ENCODE data around the gene NUP205.
"Not testable (repeated sequence)": the region's sequence is repeated elsewhere in the genome, so short reads cannot be mapped to it uniquely, and the experiment has no call there.

The NUP205 gene

GRCh38 chr7:135661311-135662122 is 103.8 kb downstream of the NUP205 start:
- no peak overlapping the region for H3K27ac ChIP-seq (ENCODE audit: low read length)
- no peaks in the 10 kb centered on the region for H3K9me3 ChIP-seq (ENCODE audit: control insufficient read depth, low read depth, low read length)
- H3K4me1 ChIP-seq (ENCODE audit: control insufficient read depth, low read depth, low read length), result no peaks in the 10 kb centered on the region
- peak overlapping the region; percentile 100 for H3K4me3 ChIP-seq (ENCODE audit: low read length)
- no peaks in the 10 kb centered on the region for H3K36me3 ChIP-seq (ENCODE audit: control insufficient read depth, low read depth, low read length)
- no peaks in the 10 kb centered on the region for H3K27me3 ChIP-seq (ENCODE audit: control insufficient read depth, insufficient read depth, low read length)
- H3K9ac ChIP-seq (ENCODE audit: low read length), result peak overlapping the region; percentile 59

DNA sequence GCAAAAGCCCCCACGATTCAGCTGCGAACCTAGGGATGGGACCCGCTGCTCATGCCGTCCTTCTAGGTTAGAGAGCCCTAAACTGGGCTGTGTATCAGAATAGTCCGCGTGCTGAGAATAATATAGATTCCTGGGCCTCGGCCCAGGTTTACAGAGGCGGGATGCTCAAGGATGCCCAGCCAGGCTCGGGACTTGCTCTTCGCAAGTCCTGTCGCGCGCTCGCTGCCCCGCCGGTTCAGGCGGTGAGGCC is 104.3 kb downstream of the NUP205 start:
- Histone ChIP-seq H3K9me3 (ENCODE audit: control insufficient read depth, low read depth, low read length) (no peaks in the 10 kb centered on the region), H3K9ac (ENCODE audit: low read length) (peak overlapping the region; percentile 59), H3K27ac (ENCODE audit: low read length) (no peak overlapping the region), H3K4me3 (ENCODE audit: low read length) (peak overlapping the region; percentile 100), H3K27me3 (ENCODE audit: control insufficient read depth, insufficient read depth, low read length) (no peaks in the 10 kb centered on the region), H3K4me1 (ENCODE audit: control insufficient read depth, low read depth, low read length) (no peaks in the 10 kb centered on the region), H3K36me3 (ENCODE audit: control insufficient read depth, low read depth, low read length) (no peaks in the 10 kb centered on the region)

DNA sequence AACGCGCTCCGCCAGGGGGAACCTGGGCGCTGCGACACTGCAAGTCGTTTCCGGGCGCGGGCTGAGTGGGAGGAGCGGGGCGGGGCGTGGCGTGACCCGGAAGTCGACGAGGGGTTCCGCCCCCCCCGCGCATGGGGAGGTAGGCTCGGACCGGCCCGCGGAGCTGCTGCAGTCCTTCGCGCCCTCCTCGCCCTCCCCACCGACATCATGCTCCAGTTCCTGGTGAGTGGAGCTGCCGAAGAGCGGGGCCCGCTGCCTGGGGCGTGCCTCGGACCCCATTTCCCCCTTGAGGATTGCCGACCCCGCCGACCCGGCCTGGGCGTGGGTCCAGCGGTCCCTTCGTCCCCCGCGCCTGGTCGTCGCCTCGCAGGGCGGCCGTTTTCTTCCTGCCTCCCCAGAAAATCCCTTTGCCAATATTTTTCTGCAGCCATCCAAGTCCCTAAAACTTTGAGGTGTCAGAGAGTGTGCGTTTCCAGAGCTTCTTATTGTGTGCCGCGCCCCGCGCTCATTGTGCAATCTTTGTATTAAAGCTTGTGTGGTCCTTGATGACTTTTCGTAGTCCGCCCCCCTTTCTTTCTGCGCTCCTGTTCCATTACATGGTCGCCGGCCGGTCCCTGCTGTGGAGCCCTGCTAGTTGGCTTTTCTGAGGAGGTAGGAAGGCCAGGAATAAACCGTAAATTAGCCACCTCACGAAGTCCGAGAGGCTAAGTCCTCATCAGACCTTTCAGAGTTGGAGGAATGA is 104.8 kb downstream of the NUP205 start, which contains the start of gene STMP1:
Gene STMP1 (plus strand): TSS at position 142 of the 742 bp plus-strand sequence.
- Histone ChIP-seq H3K27me3 (ENCODE audit: control insufficient read depth, insufficient read depth, low read length) (no peaks in the 10 kb centered on the region), H3K36me3 (ENCODE audit: control insufficient read depth, low read depth, low read length) (no peaks in the 10 kb centered on the region), H3K4me1 (ENCODE audit: control insufficient read depth, low read depth, low read length) (no peaks in the 10 kb centered on the region), H3K27ac (ENCODE audit: low read length) (peak within 1 kb of the TSS; percentile 80), H3K4me3 (ENCODE audit: low read length) (peak within 1 kb of the TSS; percentile 100), H3K9ac (ENCODE audit: low read length) (peak within 1 kb of the TSS; percentile 96), H3K9me3 (ENCODE audit: control insufficient read depth, low read depth, low read length) (no peaks in the 10 kb centered on the region)

DNA sequence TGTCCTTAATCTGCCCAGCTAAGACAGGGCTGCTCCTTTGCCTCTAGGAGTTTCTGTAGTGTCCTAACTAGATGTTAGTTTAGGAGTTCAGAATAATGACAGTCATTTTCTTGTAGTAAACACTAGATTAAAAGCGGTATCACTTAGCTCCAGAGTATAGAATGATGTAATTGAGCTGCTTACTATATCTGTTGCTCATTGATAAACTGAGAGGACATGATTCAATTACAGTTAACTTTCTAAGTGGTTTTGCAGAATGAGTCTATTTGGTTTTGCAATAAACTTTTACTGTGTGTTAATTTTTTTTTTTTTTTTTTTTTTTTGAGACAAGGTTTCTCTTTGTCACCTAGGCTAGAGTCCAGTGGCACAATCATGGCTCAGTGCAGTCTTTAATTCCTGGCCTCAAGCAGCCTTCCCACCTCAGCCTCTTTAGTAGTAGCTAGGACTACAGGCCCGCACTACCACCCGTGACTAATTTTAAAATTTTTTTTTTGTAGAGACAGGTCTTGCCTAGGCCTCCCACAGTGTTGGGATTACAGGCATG is 106.4 kb downstream of the NUP205 start:
- no peak overlapping the region for H3K4me3 ChIP-seq (ENCODE audit: low read length)
- no peaks in the 10 kb centered on the region for H3K4me1 ChIP-seq (ENCODE audit: control insufficient read depth, low read depth, low read length)
- no peaks in the 10 kb centered on the region for H3K36me3 ChIP-seq (ENCODE audit: control insufficient read depth, low read depth, low read length)
- H3K27ac ChIP-seq (ENCODE audit: low read length), result no peak overlapping the region
- no peak overlapping the region for H3K9ac ChIP-seq (ENCODE audit: low read length)
- no peaks in the 10 kb centered on the region for H3K27me3 ChIP-seq (ENCODE audit: control insufficient read depth, insufficient read depth, low read length)
- no peaks in the 10 kb centered on the region for H3K9me3 ChIP-seq (ENCODE audit: control insufficient read depth, low read depth, low read length)

GRCh38 chr7:135665042-135665441 is 107.3 kb downstream of the NUP205 start:
- Histone ChIP-seq H3K9me3 (ENCODE audit: control insufficient read depth, low read depth, low read length) (no peaks in the 10 kb centered on the region), H3K27ac (ENCODE audit: low read length) (no peak overlapping the region), H3K36me3 (ENCODE audit: control insufficient read depth, low read depth, low read length) (no peaks in the 10 kb centered on the region), H3K4me1 (ENCODE audit: control insufficient read depth, low read depth, low read length) (no peaks in the 10 kb centered on the region), H3K27me3 (ENCODE audit: control insufficient read depth, insufficient read depth, low read length) (no peaks in the 10 kb centered on the region), H3K9ac (ENCODE audit: low read length) (no peak overlapping the region), H3K4me3 (ENCODE audit: low read length) (no peak overlapping the region)

DNA sequence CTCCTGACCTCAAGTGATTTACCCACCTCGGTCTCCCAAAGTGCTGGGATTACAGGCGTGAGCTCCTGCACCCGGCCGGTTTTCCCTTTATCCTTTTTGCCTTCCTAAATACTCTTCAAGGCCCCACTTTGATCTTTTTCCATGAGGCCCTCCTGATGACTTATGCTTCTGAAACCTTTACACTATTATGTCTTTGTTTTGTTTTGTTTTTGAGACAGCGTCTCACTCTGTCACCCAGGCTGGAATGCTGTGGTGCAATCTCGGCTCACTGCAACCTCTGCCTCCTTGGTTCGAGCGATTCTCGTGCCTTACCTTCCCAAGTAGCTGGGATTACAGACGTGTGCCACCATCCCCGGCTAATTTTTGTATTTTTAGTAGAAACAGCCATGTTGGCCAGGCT is 108.4 kb downstream of the NUP205 start:
- H3K36me3 ChIP-seq (ENCODE audit: control insufficient read depth, low read depth, low read length), result no peaks in the 10 kb centered on the region

DNA sequence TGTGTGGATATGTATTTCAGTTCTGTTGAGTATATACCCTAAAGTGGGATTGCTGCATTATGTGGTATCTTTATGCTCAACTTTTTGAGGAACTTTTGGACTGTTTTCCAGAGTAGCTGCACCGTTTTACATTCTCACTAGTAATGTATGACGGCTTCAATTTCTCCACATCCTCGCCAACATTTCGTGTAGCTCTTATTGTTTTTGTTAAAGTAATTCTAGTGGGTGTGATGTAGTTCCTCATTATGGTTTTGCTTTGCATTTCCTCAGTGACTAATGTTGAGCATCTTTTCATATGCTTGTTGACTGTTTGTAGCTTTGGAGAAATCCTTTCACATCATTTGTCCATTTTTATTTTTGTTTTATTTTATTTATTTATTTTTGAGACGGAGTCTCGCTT is 109.1 kb downstream of the NUP205 start:
- Histone ChIP-seq H3K4me1 (ENCODE audit: control insufficient read depth, low read depth, low read length) (no peaks in the 10 kb centered on the region), H3K9ac (ENCODE audit: low read length) (no peak overlapping the region), H3K36me3 (ENCODE audit: control insufficient read depth, low read depth, low read length) (no peaks in the 10 kb centered on the region), H3K4me3 (ENCODE audit: low read length) (no peak overlapping the region), H3K27ac (ENCODE audit: low read length) (no peak overlapping the region), H3K27me3 (ENCODE audit: control insufficient read depth, insufficient read depth, low read length) (no peaks in the 10 kb centered on the region), H3K9me3 (ENCODE audit: control insufficient read depth, low read depth, low read length) (no peaks in the 10 kb centered on the region)

More for the DNA sequence above, 108.4 kb downstream of the NUP205 start:
- no peaks in the 10 kb centered on the region for H3K27me3 ChIP-seq (ENCODE audit: control insufficient read depth, insufficient read depth, low read length)
- H3K9ac ChIP-seq (ENCODE audit: low read length), result no peak overlapping the region
- H3K4me1 ChIP-seq (ENCODE audit: control insufficient read depth, low read depth, low read length), result no peaks in the 10 kb centered on the region
- H3K27ac ChIP-seq (ENCODE audit: low read length), result no peak overlapping the region
- H3K4me3 ChIP-seq (ENCODE audit: low read length), result no peak overlapping the region
- no peaks in the 10 kb centered on the region for H3K9me3 ChIP-seq (ENCODE audit: control insufficient read depth, low read depth, low read length)

DNA sequence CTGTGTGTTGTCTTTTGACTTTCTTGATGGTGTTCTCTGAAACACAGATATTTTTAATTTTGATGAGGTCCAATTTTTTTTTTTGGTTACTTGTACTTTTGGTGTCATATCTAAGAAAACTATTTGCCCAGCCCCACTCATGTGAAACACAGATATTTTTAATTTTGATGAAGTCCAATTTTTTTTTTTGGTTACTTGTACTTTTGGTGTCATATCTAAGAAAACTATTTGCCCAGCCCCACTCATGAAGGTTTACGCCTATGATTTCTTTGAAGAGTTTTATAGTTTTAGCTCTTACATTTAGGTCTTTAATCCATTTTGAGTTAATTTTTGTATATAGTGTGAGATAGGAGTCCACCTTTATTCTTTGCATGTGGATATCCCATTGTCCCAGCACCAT is 109.9 kb downstream of the NUP205 start:
- not testable (repeated sequence) for H3K9me3 ChIP-seq (ENCODE audit: control insufficient read depth, low read depth, low read length); H3K9ac ChIP-seq (ENCODE audit: low read length); H3K4me1 ChIP-seq (ENCODE audit: control insufficient read depth, low read depth, low read length); H3K27me3 ChIP-seq (ENCODE audit: control insufficient read depth, insufficient read depth, low read length); H3K36me3 ChIP-seq (ENCODE audit: control insufficient read depth, low read depth, low read length); H3K27ac ChIP-seq (ENCODE audit: low read length); H3K4me3 ChIP-seq (ENCODE audit: low read length)

GRCh38 chr7:135668852-135669395 is 111.2 kb downstream of the NUP205 start:
- not testable (repeated sequence) for H3K9ac ChIP-seq (ENCODE audit: low read length); H3K9me3 ChIP-seq (ENCODE audit: control insufficient read depth, low read depth, low read length); H3K4me1 ChIP-seq (ENCODE audit: control insufficient read depth, low read depth, low read length); H3K27ac ChIP-seq (ENCODE audit: low read length); H3K27me3 ChIP-seq (ENCODE audit: control insufficient read depth, insufficient read depth, low read length); H3K36me3 ChIP-seq (ENCODE audit: control insufficient read depth, low read depth, low read length); H3K4me3 ChIP-seq (ENCODE audit: low read length)

- H3K9me3 ChIP-seq (ENCODE audit: control insufficient read depth, low read depth, low read length), result no peaks in the 10 kb centered on the region
- no peak overlapping the region for H3K4me3 ChIP-seq (ENCODE audit: low read length)
- no peaks in the 10 kb centered on the region for H3K4me1 ChIP-seq (ENCODE audit: control insufficient read depth, low read depth, low read length)
- H3K9ac ChIP-seq (ENCODE audit: low read length), result no peak overlapping the region
- H3K36me3 ChIP-seq (ENCODE audit: control insufficient read depth, low read depth, low read length), result peaks cover 7% of the 10 kb centered on the region
- H3K27ac ChIP-seq (ENCODE audit: low read length), result no peak overlapping the region
- H3K27me3 ChIP-seq (ENCODE audit: control insufficient read depth, insufficient read depth, low read length), result no peaks in the 10 kb centered on the region
These were observed 112.1 kb downstream of the NUP205 start for GRCh38 chr7:135669774-135670173.

DNA sequence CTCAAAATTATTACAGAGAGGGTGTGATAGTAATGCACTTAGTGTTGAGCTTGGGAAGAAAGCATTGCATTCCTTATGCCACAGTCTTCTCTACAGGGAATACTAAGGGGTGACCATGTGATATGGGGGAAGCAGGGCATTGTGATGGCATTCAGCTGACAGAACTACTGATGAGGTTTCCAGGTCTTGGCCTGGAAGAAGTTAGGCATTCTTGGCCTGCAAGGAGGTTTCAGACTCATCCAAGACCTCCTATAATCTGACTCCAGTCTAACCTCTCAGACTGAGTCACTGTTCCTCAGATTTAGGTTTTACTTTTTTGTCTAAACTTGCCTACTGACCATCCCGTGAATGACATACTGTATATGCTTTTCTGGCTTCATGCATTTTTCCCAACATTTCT is 112.5 kb downstream of the NUP205 start:
- Histone ChIP-seq H3K27me3 (ENCODE audit: control insufficient read depth, insufficient read depth, low read length) (no peaks in the 10 kb centered on the region), H3K4me3 (ENCODE audit: low read length) (no peak overlapping the region), H3K27ac (ENCODE audit: low read length) (no peak overlapping the region)

More for the DNA sequence above, 112.5 kb downstream of the NUP205 start:
- Histone ChIP-seq H3K9me3 (ENCODE audit: control insufficient read depth, low read depth, low read length) (no peaks in the 10 kb centered on the region), H3K36me3 (ENCODE audit: control insufficient read depth, low read depth, low read length) (peaks cover 7% of the 10 kb centered on the region), H3K9ac (ENCODE audit: low read length) (no peak overlapping the region), H3K4me1 (ENCODE audit: control insufficient read depth, low read depth, low read length) (no peaks in the 10 kb centered on the region)
